DND-41 (cell line): ENCODE measurements around the gene STX16.

Source experiments
- ATAC-seq: fragments of 200-7000 bp; cut with Tn5 transposase; 3 replicates; pipeline ENCODE4 v1.9.1; 2021; ENCODE audit warnings: low read depth; ENCODE audit not compliant: insufficient read depth
- DNase-seq: peaks from one replicate; pipeline ENCODE4 v3.0.0-alpha.2; 2020
- H2AFZ ChIP-seq: 2 replicates; pipeline ENCODE4 v1.6.0; 2012; ENCODE audit warnings: low read depth, low read length
- H3K27ac ChIP-seq: 2 replicates; pipeline ENCODE4 v1.5.1; 2012; ENCODE audit warnings: low read length, inconsistent platforms
- H3K27me3 ChIP-seq: fragments of 200-600 bp; sonication (generic); 2 replicates; pipeline ENCODE4 v1.6.0; 2012; ENCODE audit warnings: low read length, mild to moderate bottlenecking, inconsistent platforms; ENCODE audit not compliant: insufficient read depth, poor library complexity
- H3K36me3 ChIP-seq: 2 replicates; pipeline ENCODE4 v1.5.1; 2012; ENCODE audit warnings: low read length, inconsistent platforms; ENCODE audit not compliant: insufficient read depth
- H3K4me1 ChIP-seq: 2 replicates; pipeline ENCODE4 v1.5.1; 2012; ENCODE audit warnings: mild to moderate bottlenecking, low read length; ENCODE audit not compliant: insufficient read depth
- H3K4me2 ChIP-seq: 2 replicates; pipeline ENCODE4 v1.6.0; 2012; ENCODE audit warnings: mild to moderate bottlenecking, moderate library complexity, low read length, inconsistent platforms; ENCODE audit not compliant: insufficient read depth
- H3K4me3 ChIP-seq, 2 experiments: fragments of 200-600 bp in 1 of 2; shearing (Covaris generic) in 1 of 2; 2 replicates each; pipeline ENCODE4 v1.5.1; 2012 to 2016; ENCODE audit warnings: inconsistent platforms in 2 of 2, low read length in 2 of 2, mild to moderate bottlenecking in 2 of 2, low read depth in 1 of 2, moderate library complexity in 1 of 2
- H3K79me2 ChIP-seq: 2 replicates; pipeline ENCODE4 v1.6.0; 2012; ENCODE audit warnings: low read length, inconsistent platforms; ENCODE audit not compliant: insufficient read depth
- H3K9ac ChIP-seq: 2 replicates; pipeline ENCODE4 v1.6.0; 2012; ENCODE audit warnings: low read depth, mild to moderate bottlenecking, inconsistent platforms, low read length, moderate library complexity
- H3K9me3 ChIP-seq: 2 replicates; pipeline ENCODE4 v1.5.1; 2012; ENCODE audit warnings: low read length, moderate library complexity, mild to moderate bottlenecking, inconsistent platforms; ENCODE audit not compliant: insufficient read depth, severe bottlenecking
- H4K20me1 ChIP-seq: 2 replicates; pipeline ENCODE4 v1.6.0; 2012; ENCODE audit warnings: low read length; ENCODE audit not compliant: insufficient read depth
- CTCF ChIP-seq: IDR thresholded peaks from 2 replicates; pipeline ENCODE4 v1.5.1; 2012; ENCODE audit warnings: borderline replicate concordance, low read length, moderate library complexity, mild to moderate bottlenecking; ENCODE audit not compliant: poor library complexity, severe bottlenecking; ENCODE audit errors: extremely low read depth
- EZH2 ChIP-seq: IDR thresholded peaks from 3 replicates; pipeline ENCODE4 v1.6.1; 2012; ENCODE audit warnings: borderline replicate concordance, low read depth, mild to moderate bottlenecking, moderate library complexity, low read length, inconsistent platforms; ENCODE audit not compliant: severe bottlenecking

Gene STX16

GRCh38 chr20:58616411-58616810 lies 34.7 kb upstream of the STX16 start:
- Histone ChIP-seq H3K4me2 (no peak overlapping the region), H3K4me1 (no peaks in the 10 kb centered on the region), H3K4me3 (no peak overlapping the region), H2AFZ (no peak overlapping the region), H3K27me3 (peaks cover 9% of the 10 kb centered on the region), H3K9me3 (no peaks in the 10 kb centered on the region), H3K9ac (no peak overlapping the region), H3K36me3 (no peaks in the 10 kb centered on the region), H3K79me2 (no peaks in the 10 kb centered on the region), H3K27ac (no peak overlapping the region), H4K20me1 (peaks cover 8% of the 10 kb centered on the region; the same call in 1 of the 2 replicates)
- TF ChIP-seq CTCF (no peak), EZH2 (no peak)
- no peak for ATAC-seq
- DNase-seq = no peak

- Histone ChIP-seq H3K9me3 (no peaks in the 10 kb centered on the region), H3K4me3 (no peak overlapping the region), H4K20me1 (peaks cover 8% of the 10 kb centered on the region; the same call in 1 of the 2 replicates), H3K36me3 (no peaks in the 10 kb centered on the region), H3K4me2 (no peak overlapping the region), H3K27me3 (peaks cover 9% of the 10 kb centered on the region), H3K9ac (no peak overlapping the region), H3K27ac (no peak overlapping the region), H3K79me2 (no peaks in the 10 kb centered on the region), H2AFZ (no peak overlapping the region), H3K4me1 (no peaks in the 10 kb centered on the region)
- DNase-seq (no peak), ATAC-seq (no peak)
- TF ChIP-seq CTCF (no peak), EZH2 (no peak)
Measured at GRCh38 chr20:58617158-58617557, 33.9 kb upstream of the STX16 start.

- Histone ChIP-seq H3K27me3 (peaks cover 9% of the 10 kb centered on the region), H3K9ac (no peak overlapping the region), H3K4me1 (no peaks in the 10 kb centered on the region), H3K27ac (no peak overlapping the region), H3K4me3 (no peak overlapping the region), H3K36me3 (no peaks in the 10 kb centered on the region), H3K4me2 (no peak overlapping the region), H4K20me1 (peaks cover 8% of the 10 kb centered on the region; the same call in 1 of the 2 replicates), H2AFZ (no peak overlapping the region), H3K9me3 (no peaks in the 10 kb centered on the region), H3K79me2 (no peaks in the 10 kb centered on the region)
- TF ChIP-seq EZH2 (no peak), CTCF (no peak)
- ATAC-seq (no peak), DNase-seq (no peak)
Measured at GRCh38 chr20:58618351-58619076, 32.6 kb upstream of the STX16 start.
